WI38 (cell line): ENCODE results near the gene HAUS8.
"Not testable (repeated sequence)": the region's sequence is repeated elsewhere in the genome, so short reads cannot be mapped to it uniquely, and the experiment has no call there.

Experiments used
- H3K4me3 ChIP-seq: 2 replicates; pipeline ENCODE4 v1.5.1; 2011; ENCODE audit warnings: low read depth, mild to moderate bottlenecking, control low read depth, low read length
- TF ChIP-seq, protein P1 (sequence below): IDR thresholded peaks from 2 replicates; pipeline ENCODE4 v1.5.1; 2012; ENCODE audit warnings: low read depth, mild to moderate bottlenecking, control low read depth, low read length

HAUS8 gene

DNA sequence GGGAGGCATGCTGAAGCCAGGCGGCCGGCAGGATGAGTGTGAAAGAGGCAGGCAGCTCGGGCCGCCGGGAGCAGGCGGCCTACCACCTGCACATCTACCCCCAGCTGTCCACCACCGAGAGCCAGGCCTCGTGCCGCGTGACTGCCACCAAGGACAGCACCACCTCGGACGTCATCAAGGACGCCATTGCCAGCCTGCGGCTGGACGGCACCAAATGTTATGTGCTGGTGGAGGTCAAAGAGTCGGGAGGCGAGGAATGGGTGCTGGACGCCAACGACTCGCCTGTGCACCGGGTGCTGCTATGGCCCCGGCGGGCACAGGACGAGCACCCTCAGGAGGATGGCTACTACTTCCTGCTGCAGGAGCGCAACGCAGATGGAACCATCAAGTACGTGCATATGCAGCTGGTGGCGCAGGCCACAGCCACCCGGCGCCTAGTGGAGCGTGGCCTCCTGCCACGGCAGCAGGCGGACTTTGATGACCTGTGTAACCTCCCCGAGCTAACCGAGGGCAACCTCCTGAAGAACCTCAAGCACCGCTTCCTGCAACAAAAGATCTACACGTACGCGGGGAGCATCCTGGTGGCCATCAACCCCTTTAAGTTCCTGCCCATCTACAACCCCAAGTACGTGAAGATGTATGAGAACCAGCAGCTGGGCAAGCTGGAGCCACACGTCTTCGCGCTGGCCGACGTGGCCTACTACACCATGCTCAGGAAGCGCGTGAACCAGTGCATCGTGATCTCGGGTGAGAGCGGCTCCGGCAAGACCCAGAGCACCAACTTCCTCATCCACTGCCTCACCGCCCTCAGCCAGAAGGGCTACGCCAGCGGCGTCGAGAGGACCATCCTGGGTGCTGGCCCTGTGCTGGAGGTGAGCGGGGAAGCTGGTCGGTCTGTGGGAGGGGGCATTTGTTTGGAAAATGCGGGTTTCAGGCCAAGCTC is 26.7 kb upstream of the HAUS8 start:
- no peak overlapping the region for H3K4me3 ChIP-seq
- TF ChIP-seq, protein P1, sequence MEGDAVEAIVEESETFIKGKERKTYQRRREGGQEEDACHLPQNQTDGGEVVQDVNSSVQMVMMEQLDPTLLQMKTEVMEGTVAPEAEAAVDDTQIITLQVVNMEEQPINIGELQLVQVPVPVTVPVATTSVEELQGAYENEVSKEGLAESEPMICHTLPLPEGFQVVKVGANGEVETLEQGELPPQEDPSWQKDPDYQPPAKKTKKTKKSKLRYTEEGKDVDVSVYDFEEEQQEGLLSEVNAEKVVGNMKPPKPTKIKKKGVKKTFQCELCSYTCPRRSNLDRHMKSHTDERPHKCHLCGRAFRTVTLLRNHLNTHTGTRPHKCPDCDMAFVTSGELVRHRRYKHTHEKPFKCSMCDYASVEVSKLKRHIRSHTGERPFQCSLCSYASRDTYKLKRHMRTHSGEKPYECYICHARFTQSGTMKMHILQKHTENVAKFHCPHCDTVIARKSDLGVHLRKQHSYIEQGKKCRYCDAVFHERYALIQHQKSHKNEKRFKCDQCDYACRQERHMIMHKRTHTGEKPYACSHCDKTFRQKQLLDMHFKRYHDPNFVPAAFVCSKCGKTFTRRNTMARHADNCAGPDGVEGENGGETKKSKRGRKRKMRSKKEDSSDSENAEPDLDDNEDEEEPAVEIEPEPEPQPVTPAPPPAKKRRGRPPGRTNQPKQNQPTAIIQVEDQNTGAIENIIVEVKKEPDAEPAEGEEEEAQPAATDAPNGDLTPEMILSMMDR: no peak

DNA sequence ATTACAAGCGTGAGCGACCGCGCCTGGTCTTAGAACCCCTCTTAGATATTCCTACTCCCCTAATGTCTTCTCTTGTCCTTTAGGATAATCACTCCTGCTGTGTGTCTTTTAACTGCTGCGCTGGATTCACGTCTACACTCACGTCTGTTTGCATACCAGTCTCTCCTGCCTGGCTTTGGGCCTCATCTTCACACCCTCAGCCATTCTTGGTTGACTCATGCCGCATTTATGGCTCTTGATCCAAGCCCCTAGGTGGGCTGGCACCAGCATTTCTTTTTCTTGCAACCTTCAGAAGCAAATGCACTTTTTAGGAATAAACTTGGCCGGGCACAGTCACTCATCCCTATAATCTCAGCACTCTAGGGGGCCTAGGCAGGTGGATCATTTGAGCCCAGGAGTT is 23.1 kb upstream of the HAUS8 start:
- TF ChIP-seq, protein P1: no peak
- H3K4me3 ChIP-seq: no peak overlapping the region

DNA sequence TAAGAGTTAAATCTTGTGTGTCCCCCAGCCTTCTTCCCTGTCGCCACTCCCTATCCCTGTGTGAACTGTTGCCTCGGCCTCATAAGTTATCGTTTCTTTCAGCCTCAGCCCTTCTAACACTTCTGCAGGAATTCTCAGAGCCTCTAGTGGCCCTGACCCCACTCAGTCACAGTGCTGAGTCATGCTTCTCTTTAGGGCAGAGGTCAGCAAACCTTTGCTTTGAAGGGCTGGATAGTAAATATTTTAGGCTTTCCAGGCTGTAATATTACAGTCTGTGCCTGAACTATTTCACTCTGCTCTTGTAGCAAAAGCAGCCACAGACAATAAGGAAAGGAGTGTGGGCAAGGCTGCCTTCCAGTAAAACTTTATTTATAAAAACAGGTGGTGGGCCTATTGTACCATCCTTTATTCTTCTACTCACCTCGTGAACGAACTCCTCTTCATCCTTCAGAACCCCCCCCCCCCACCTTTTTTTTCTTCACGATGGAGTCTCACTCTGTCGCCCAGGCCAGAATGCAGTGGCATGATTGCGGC is 22.4 kb upstream of the HAUS8 start:
- TF ChIP-seq, protein P1: no peak
- H3K4me3 ChIP-seq: no peak overlapping the region

DNA sequence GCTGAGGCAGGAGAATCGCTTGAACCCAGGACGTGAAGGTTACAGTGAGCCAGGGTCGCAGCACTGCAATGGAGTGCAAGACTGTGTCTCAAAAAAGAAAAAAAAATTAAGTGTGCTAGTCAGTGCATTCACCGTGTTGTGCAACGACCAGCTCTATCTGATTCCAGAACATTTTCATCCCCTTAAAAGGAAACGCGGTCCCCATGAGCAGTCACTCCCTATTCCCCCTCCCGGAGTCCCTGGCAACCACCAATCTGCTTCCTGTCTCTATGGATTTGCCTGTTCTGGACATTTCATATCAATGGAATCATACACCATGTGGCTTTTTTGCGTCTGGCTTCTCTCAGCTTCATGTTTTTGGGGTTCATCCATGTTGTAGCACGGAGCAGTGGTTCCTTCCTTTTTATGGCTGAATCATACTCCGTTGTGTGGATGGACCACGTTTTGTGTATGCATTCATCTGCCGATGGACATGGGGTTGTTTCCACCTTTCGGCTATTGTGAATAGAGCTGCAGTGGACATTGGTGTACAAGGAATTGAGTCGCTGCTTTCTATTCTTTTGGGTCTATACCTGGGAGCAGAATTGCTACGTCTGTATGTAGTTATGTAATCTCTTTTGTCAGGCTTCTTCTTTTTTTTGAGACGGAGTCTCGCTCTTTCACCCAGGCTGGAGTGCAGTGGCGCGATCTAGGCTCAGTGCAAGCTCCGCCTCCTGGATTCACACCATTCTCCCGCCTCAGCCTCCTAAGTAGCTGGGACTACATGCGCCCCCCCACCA is 20.1 kb upstream of the HAUS8 start:
- TF ChIP-seq, protein P1: no peak
- no peak overlapping the region for H3K4me3 ChIP-seq

DNA sequence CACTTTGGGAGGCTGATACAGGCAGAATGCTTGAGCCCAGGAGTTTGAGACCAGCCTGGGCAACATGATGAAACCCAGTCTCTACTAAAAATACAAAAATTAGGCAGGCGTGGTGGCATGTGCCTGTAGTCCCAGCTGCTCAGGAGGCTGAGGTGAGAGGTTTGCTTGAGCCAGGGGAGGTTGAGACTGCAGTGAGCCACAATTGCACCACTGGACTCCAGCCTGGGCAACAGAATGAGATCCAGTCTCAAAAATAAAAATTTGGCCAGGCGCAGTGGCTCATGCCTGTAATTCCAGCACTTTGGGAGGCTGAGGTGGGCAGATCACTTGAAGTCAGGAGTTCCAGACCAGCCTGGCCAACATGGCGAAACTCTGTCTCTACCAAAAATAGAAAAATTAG is 19.4 kb upstream of the HAUS8 start:
- H3K4me3 ChIP-seq: not testable (repeated sequence)

DNA sequence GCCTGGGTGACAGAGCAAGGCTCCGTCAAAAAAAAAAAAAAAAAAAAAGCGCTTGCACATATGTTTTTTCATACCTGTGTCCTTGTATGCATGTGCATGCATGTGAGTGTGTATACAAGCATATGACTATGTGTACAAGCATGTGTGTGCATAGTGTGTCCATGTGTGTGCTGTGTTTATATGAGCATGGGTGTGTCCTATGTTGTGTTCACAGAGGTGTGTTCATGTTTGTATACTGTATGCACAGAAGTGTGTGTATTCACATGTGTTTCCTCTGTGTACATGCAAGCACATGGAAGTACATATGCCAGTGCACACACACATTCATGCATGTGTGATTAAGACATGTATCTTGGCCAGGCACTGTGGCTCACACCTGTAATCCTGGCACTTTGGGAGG is 17.4 kb upstream of the HAUS8 start:
- H3K4me3 ChIP-seq: no peak overlapping the region

DNA sequence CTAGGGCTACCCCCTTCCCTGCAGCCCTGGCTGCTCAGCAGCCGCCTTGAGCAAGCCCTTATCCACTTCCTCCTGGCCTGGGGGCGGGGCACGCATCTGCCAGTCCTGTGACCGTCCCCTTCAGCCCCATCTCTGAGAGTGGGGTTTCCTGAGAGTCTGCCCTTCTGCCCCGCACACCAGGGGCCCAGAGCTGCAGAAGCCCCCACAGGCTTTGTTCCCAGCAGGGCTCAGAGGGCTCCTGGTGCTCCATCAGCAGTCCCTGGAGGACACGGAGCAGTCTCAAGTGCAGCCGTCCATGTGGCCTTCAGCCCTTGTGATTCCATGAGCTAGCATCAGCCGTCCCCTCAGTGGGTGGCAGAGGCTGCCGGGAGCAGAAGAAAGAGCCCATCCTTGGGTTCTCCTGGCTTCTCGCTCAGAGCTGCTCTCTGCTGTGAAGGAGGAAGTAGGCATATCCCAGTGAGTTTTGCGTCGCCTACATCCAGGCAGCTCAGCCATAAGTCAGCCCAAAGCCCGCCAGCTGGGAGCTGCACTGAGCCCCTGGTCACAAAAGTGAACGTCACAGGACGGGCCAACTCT is 16.6 kb upstream of the HAUS8 start:
- TF ChIP-seq, protein P1: no peak
- no peak overlapping the region for H3K4me3 ChIP-seq

More for the DNA sequence above, 17.4 kb upstream of the HAUS8 start:
- TF ChIP-seq, protein P1: no peak
